ENCODE results near the gene STIM1.

Gene STIM1

GRCh38 chr11:3836903-3837302 is 18.6 kb upstream of the STIM1 start:
- Histone ChIP-seq H3K27ac (peak overlapping the region in 1 of 2 donors; percentile 69), H3K4me3 (peak overlapping the region; percentile 42)
- TF ChIP-seq CTCF (IDR thresholded peaks at IDR 0.05), result no peak
- DNase-seq (ENCODE audit: low spot score), result no peak

GRCh38 chr11:3837793-3838192 is 17.7 kb upstream of the STIM1 start:
- peak overlapping the region in 1 of 2 donors; percentile 69 for H3K27ac ChIP-seq
- DNase-seq (ENCODE audit: low spot score), result no peak
- no peak for TF ChIP-seq CTCF (IDR thresholded peaks at IDR 0.05)
- H3K4me3 ChIP-seq, result peak overlapping the region; percentile 42

DNA sequence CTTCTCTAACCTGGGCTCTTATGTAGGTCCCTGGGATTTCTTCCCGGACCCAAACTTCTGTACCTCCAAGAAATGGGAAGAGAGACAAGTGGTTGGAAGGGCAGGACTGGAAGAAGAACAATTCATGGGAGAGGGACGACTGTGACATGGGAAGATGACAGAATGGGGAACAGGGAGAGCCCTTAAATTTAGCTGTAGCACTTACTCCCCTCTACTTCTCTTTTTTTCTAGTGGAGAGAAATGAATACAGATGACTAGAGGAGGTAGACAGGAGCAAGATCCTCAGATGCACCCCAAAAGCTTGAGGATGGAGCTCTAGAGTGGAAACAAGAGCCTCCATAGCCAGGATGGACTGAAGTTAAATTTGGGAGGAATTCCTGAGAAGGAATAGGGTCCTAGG is 17.0 kb upstream of the STIM1 start:
- TF ChIP-seq CTCF (IDR thresholded peaks at IDR 0.05), result no peak
- Histone ChIP-seq H3K4me3 (peak overlapping the region; percentile 91), H3K27ac (peak overlapping the region in 1 of 2 donors; percentile 99)
- no peak for DNase-seq (ENCODE audit: low spot score)

- no peak for DNase-seq (ENCODE audit: low spot score)
- peak overlapping the region; percentile 89 to 99 for H3K27ac ChIP-seq
- H3K4me3 ChIP-seq, result peak overlapping the region; percentile 91
- no peak for TF ChIP-seq CTCF (IDR thresholded peaks at IDR 0.05)
These were observed 15.2 kb upstream of the STIM1 start for GRCh38 chr11:3840004-3840869.

DNA sequence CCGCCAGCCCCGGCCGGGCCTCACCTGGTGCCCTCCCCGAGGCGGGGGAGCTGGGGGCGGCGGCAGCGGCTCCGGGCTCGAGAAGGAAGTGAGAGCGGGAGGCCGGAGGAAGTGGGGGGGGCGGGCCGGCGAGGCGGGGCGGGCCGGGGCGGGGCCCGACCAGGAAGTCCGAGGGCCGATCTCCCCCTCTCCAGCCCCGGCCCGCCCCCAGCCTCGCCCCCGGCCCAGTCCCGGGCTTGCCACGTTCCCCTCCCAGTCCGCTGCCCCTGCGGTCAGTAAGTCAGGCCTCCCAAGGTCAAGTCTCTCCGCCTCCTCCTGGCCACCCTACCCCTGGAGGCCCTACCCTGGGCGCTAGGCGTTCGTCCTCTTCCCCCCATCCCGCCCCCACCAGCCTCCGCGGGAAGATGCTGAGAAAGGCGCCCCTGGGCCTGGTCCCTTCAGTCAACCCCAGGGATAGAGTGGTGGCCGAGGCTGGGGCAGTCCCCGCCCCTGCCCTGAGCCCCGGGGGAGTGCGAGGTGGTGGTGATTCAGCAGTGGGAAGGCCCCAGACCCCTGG is 14.5 kb upstream of the STIM1 start, which contains the start of gene RHOG:
RHOG (minus strand) TSS at position 90 of the 556 bp plus-strand sequence. CDS start 12,821 bp downstream, outside the sequence.
- Histone ChIP-seq H3K4me3 (peak within 1 kb of the TSS; percentile 91), H3K27ac (peak within 1 kb of the TSS; percentile 89 to 99)
- TF ChIP-seq CTCF (IDR thresholded peaks at IDR 0.05), result no peak
- peak; percentile 91 for DNase-seq (ENCODE audit: low spot score)

DNA sequence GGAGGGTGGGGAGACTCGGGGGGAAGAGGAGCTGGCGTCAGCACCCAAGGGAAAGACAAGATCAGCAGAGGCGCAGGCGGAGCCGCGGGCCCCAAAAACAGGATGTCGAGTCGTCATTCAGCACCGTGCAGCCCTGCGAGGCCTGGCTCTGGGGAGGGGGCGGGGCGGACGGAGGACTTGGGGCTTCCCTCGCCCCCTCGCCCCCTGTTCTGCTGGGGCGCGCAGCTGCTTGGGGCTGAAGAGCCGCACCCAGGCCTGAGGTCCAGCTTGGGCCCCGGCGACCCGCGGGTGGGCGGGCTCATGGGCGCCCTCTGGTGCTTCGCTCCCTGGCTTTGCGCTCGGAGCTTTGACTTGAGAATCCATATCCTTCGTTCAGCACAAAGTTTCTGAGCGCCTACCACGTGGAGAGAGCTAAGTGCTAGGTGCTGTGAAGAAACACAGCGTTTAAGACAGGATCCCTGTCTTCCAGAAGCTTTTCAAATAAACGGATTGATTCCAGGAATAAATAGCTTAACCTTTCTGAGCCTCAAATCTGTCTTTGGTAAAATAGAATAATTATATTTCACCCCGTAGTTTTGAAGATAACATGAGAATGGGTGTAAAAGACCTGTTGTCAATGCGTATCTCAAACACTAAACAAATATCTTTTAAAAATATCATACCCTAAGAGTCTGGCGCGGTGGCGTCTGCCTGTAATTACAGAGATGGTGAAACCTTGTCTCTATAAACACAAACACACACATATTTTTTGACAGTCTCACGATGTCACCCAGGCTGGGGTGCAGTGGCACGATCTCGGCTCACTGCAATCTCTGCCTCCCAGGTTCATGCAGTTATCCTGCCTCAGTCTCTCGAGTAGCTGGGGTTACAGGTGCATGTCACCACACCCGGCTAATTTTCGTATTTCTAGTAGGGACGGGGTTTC is 13.8 kb upstream of the STIM1 start:
- Histone ChIP-seq H3K4me3 (peak overlapping the region; percentile 91), H3K27ac (peak overlapping the region; percentile 89 to 99)
- DNase-seq (ENCODE audit: low spot score), result peak; percentile 91
- TF ChIP-seq CTCF (IDR thresholded peaks at IDR 0.05), result peak; percentile 67

All from coronary artery (tissue), 2 donors.